ENCODE results near the gene ZNF667.

Gene ZNF667

GRCh38 chr19:56393119-56394012, 83.8 kb downstream of the ZNF667 start, which contains the start of gene ZNF582:
Gene ZNF582 (minus strand): TSS chr19:56393534. CDS start chr19:56391752, 1,782 bp downstream.
- peak; percentile 78 to 91 (median 88) for DNase-seq
